Panc1 (cell line): Measurements from ENCODE around the gene OSBPL10. TPM values are rescaled to one million over a fixed set of nuclear protein-coding genes. Genes with fewer than 3 reads are reported as not detected.

Experiments used
- ATAC-seq: fragments of 200-7000 bp; cut with Tn5 transposase; 2 replicates; pipeline ENCODE4 v1.9.1; 2020; ENCODE audit warnings: mild to moderate bottlenecking, moderate library complexity
- BruUV-seq: library from RNA; stranded (reverse); fragments of 400-500 nt; replicated peaks from 2 replicates; lab custom pipeline; 2021; lab: Mats Ljungman, UMichigan
- CTCF ChIA-PET: fragments of 300-600 bp; sonication (Branson Sonifier 250); formaldehyde crosslinking; loops from one replicate; lab custom pipeline; 2022; ENCODE audit warnings: antibody characterized with exemption; lab: Charles Lee
- POLR2A ChIA-PET: fragments of 300-600 bp; sonication (Branson Sonifier 250); formaldehyde crosslinking; loops from one replicate; lab custom pipeline; 2022; ENCODE audit warnings: antibody characterized with exemption; lab: Charles Lee
- DNase-seq: peaks from one replicate; pipeline ENCODE4 v3.0.0-alpha.2; 2010; ENCODE audit warnings: low read depth, low spot score
- H3K27ac ChIP-seq: 2 replicates; pipeline ENCODE4 v1.5.1; 2011; ENCODE audit warnings: mild to moderate bottlenecking, low read length, inconsistent platforms
- H3K27me3 ChIP-seq: fragments of 200-500 bp; sonication (Bioruptor generic); 2 replicates; pipeline ENCODE4 v1.6.0; 2014; ENCODE audit warnings: low read length, inconsistent platforms; ENCODE audit not compliant: control insufficient read depth, insufficient read depth
- H3K36me3 ChIP-seq: fragments of 200-500 bp; sonication (Bioruptor generic); 2 replicates; pipeline ENCODE4 v1.5.1; 2014; ENCODE audit warnings: inconsistent platforms, mild to moderate bottlenecking, low read length, moderate library complexity; ENCODE audit not compliant: control insufficient read depth, insufficient read depth
- H3K4me1 ChIP-seq: 2 replicates; pipeline ENCODE4 v1.5.1; 2011; ENCODE audit warnings: inconsistent platforms, mild to moderate bottlenecking, low read length, moderate library complexity; ENCODE audit not compliant: control insufficient read depth, insufficient read depth
- H3K4me3 ChIP-seq, 2 experiments: 2 replicates each; pipeline ENCODE4 v1.5.1; 2011 to 2012; ENCODE audit warnings: low read depth in 2 of 2, low read length in 2 of 2, mild to moderate bottlenecking in 2 of 2, inconsistent platforms in 1 of 2, moderate library complexity in 1 of 2
- H3K9me3 ChIP-seq: fragments of 200-500 bp; sonication (Bioruptor generic); 2 replicates; pipeline ENCODE4 v1.5.1; 2014; ENCODE audit warnings: low read depth, mild to moderate bottlenecking, inconsistent platforms, low read length, moderate library complexity; ENCODE audit not compliant: control insufficient read depth, insufficient read depth
- POLR2AphosphoS5 ChIP-seq: IDR thresholded peaks from 2 replicates; pipeline ENCODE4 v1.6.1; 2012; ENCODE audit warnings: mild to moderate bottlenecking, low read depth, low read length, moderate library complexity
- REST ChIP-seq, 2 experiments: IDR thresholded peaks; 2 replicates each; pipeline ENCODE4 v1.6.1; 2011 to 2012; ENCODE audit warnings: low read depth in 2 of 2, control low read depth in 1 of 2, low read length in 1 of 2, mild to moderate bottlenecking in 1 of 2, moderate library complexity in 1 of 2; ENCODE audit not compliant: insufficient read depth in 1 of 2
- SIN3A ChIP-seq: IDR thresholded peaks from 2 replicates; pipeline ENCODE4 v1.6.1; 2012; ENCODE audit warnings: low read depth, mild to moderate bottlenecking, low read length, moderate library complexity, borderline replicate concordance; ENCODE audit not compliant: insufficient read depth
- TCF7L2 ChIP-seq: IDR thresholded peaks from 2 replicates; pipeline ENCODE4 v1.6.1; 2011; ENCODE audit warnings: mild to moderate bottlenecking, low read depth, low read length, inconsistent platforms
- in situ Hi-C: cut with HindIII; loops from 2 replicates; pipeline ENCODE4 v1.10.0; 2016; ENCODE audit warnings: low sequenced_read_pairs, low pct_unique_long_range_greater_than_20kb
- intact Hi-C: fragments of 100-400 bp; cut with micrococcal nuclease; formaldehyde crosslinking; loops from one replicate; pipeline ENCODE4 v1.10.0; 2022; ENCODE audit not compliant: unreplicated experiment
- total RNA-seq: library from RNA; stranded (reverse); gene quantifications from one replicate; pipeline ENCODE4 v1.2.1, GENCODE V29; 2021; ENCODE audit not compliant: unreplicated experiment
- TF ChIP-seq, protein P1 (sequence below): fragments of 450-650 bp; IDR thresholded peaks from 2 replicates; pipeline ENCODE4 v1.5.1; 2017; ENCODE audit warnings: mild to moderate bottlenecking

Gene OSBPL10
- total RNA-seq, 1 experiment from 2014 or later: 88.1 TPM

DNA sequence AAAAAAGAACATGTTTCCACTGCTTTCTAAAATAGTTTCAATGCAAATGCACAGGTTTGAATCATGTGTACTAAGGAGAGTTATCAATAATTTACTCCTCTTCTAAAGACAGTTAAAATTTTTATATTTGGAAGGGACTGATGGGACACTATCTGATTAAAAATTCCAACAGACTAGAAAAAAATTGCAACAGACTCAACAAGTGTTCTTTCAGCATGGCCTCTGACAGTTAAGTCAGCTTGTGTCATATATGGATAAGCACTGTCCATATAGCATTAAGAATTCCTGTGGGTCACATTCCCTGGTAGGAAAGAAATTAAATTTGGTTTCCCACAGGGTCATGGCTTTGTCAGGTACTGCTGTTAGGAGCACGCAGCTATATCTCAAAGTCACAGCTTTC is 96.8 kb downstream of the OSBPL10 start:
- intact Hi-C loops: no loop called here
- POLR2A ChIA-PET: interaction anchor here (0.7 kb wide), 1 partner anchor 52 kb away, joined by 3 read pairs; no protein-coding TSS in a partner anchor

DNA sequence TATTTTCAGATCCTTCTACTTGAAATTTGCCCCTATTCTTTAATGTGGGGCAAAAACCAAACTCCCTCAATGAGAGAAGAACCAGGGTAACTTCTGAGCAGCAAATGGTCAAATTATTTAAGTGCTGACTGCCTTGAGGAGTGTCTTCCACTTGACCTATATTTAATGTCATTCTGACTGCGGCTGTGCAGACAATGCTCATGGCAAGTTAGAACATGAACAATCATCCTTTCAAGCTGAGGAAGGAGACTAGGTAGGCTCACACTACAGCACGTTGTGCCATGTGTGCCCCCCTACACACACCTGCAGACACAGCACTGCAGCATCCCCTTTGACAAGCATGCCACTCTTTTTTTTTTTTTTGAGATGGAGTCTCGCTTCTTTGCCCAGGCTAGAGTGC is 98.2 kb downstream of the OSBPL10 start:
- peaks cover 17% of the 10 kb centered on the region; the same call in 1 of the 2 replicates for H3K4me1 ChIP-seq
- H3K27ac ChIP-seq: no peak overlapping the region
- POLR2A ChIA-PET: interaction anchor here (0.7 kb wide), 1 partner anchor 73 kb away, joined by 5 read pairs; no protein-coding TSS in a partner anchor
- no peak overlapping the region for H3K4me3 ChIP-seq
- H3K36me3 ChIP-seq: no peaks in the 10 kb centered on the region
- CTCF ChIA-PET: no interaction called here
- no TSS peak for BruUV-seq
- H3K27me3 ChIP-seq: no peaks in the 10 kb centered on the region
- DNase-seq (no peak), ATAC-seq (no peak)
- in situ Hi-C loops (no loop called here), intact Hi-C loops (no loop called here)
- no peak for TF ChIP-seq SIN3A
- no peak for TF ChIP-seq POLR2AphosphoS5
- no peak for TF ChIP-seq TCF7L2
- TF ChIP-seq REST (IDR thresholded peaks at IDR 0.05; ENCODE audit: insufficient read depth in 1 of 2, low read depth in 2 of 2, low read length in 1 of 2): no peak
- TF ChIP-seq, protein P1, sequence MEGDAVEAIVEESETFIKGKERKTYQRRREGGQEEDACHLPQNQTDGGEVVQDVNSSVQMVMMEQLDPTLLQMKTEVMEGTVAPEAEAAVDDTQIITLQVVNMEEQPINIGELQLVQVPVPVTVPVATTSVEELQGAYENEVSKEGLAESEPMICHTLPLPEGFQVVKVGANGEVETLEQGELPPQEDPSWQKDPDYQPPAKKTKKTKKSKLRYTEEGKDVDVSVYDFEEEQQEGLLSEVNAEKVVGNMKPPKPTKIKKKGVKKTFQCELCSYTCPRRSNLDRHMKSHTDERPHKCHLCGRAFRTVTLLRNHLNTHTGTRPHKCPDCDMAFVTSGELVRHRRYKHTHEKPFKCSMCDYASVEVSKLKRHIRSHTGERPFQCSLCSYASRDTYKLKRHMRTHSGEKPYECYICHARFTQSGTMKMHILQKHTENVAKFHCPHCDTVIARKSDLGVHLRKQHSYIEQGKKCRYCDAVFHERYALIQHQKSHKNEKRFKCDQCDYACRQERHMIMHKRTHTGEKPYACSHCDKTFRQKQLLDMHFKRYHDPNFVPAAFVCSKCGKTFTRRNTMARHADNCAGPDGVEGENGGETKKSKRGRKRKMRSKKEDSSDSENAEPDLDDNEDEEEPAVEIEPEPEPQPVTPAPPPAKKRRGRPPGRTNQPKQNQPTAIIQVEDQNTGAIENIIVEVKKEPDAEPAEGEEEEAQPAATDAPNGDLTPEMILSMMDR: no peak
- no peaks in the 10 kb centered on the region for H3K9me3 ChIP-seq

More for the DNA sequence above, 96.8 kb downstream of the OSBPL10 start:
- Histone ChIP-seq H3K36me3 (no peaks in the 10 kb centered on the region), H3K4me1 (peaks cover 16% of the 10 kb centered on the region; the same call in 1 of the 2 replicates), H3K27me3 (no peaks in the 10 kb centered on the region), H3K27ac (no peak overlapping the region), H3K9me3 (no peaks in the 10 kb centered on the region), H3K4me3 (no peak overlapping the region)
- CTCF ChIA-PET: interaction anchor here (0.6 kb wide), 1 partner anchor 333 kb away, joined by 3 read pairs; no protein-coding TSS in a partner anchor
- in situ Hi-C loops: no loop called here
- ATAC-seq (no peak), DNase-seq (no peak)
- TF ChIP-seq SIN3A (no peak), TCF7L2 (no peak), REST (IDR thresholded peaks at IDR 0.05; ENCODE audit: insufficient read depth in 1 of 2, low read depth in 2 of 2, low read length in 1 of 2) (no peak), POLR2AphosphoS5 (no peak)
- TF ChIP-seq, protein P1: no peak
- no TSS peak for BruUV-seq
